Nephron progenitor cell (in vitro differentiated cells): ENCODE measurements around the gene FUT3.

ENCODE experiments used
- DNase-seq: peaks from one replicate; pipeline ENCODE4 v3.0.0; 2021
- H3K27ac Mint-ChIP-seq: 2 replicates; pipeline ENCODE4 v1.8.0; 2021; ENCODE audit warnings: mild to moderate bottlenecking, moderate library complexity, mixed read lengths
- H3K27me3 Mint-ChIP-seq: 2 replicates; pipeline ENCODE4 v1.8.0; 2021; ENCODE audit warnings: mild to moderate bottlenecking, low read depth, mixed read lengths; ENCODE audit not compliant: poor library complexity
- H3K36me3 Mint-ChIP-seq: 2 replicates; pipeline ENCODE4 v1.8.0; 2021; ENCODE audit warnings: low read depth, mixed read lengths
- H3K4me1 Mint-ChIP-seq: 2 replicates; pipeline ENCODE4 v1.8.0; 2021; ENCODE audit warnings: mixed read lengths
- H3K4me3 Mint-ChIP-seq: 2 replicates; pipeline ENCODE4 v1.8.0; 2021; ENCODE audit warnings: mild to moderate bottlenecking, moderate library complexity, mixed read lengths
- H3K9me3 Mint-ChIP-seq: 2 replicates; pipeline ENCODE4 v1.8.0; 2021; ENCODE audit warnings: mild to moderate bottlenecking, moderate library complexity, mixed read lengths
- CTCF ChIP-seq: fragments of 200-600 bp; sonication (generic); IDR thresholded peaks from 2 replicates; pipeline ENCODE4 v1.5.0; 2021; ENCODE audit warnings: antibody characterized with exemption

FUT3 gene

GRCh38 chr19:5829567-5830310 lies 21.5 kb downstream of the FUT3 start:
- H3K4me3 Mint-ChIP-seq, result peak overlapping the region; percentile 68
- H3K27ac Mint-ChIP-seq, result peak overlapping the region; percentile 64
- no peak for TF ChIP-seq CTCF

GRCh38 chr19:5828661-5829566 lies 22.3 kb downstream of the FUT3 start:
- peaks cover 12% of the 10 kb centered on the region for H3K27me3 Mint-ChIP-seq
- H3K36me3 Mint-ChIP-seq, result no peaks in the 10 kb centered on the region
- DNase-seq, result peak; percentile 92
- H3K9me3 Mint-ChIP-seq, result no peaks in the 10 kb centered on the region
- no peak for TF ChIP-seq CTCF
- H3K4me3 Mint-ChIP-seq, result peak overlapping the region; percentile 92
- peaks cover 28% of the 10 kb centered on the region for H3K4me1 Mint-ChIP-seq
- H3K27ac Mint-ChIP-seq, result peak overlapping the region; percentile 99

More at GRCh38 chr19:5829567-5830310, 21.5 kb downstream of the FUT3 start:
- Mint-ChIP-seq H3K4me1 (peaks cover 33% of the 10 kb centered on the region), H3K9me3 (no peaks in the 10 kb centered on the region), H3K36me3 (no peaks in the 10 kb centered on the region), H3K27me3 (peaks cover 19% of the 10 kb centered on the region)
- DNase-seq, result peak; percentile 22

GRCh38 chr19:5827891-5828660 lies 23.2 kb downstream of the FUT3 start:
- Mint-ChIP-seq H3K4me1 (peaks cover 25% of the 10 kb centered on the region), H3K4me3 (peak overlapping the region; percentile 92), H3K9me3 (no peaks in the 10 kb centered on the region), H3K27ac (peak overlapping the region; percentile 99), H3K27me3 (peaks cover 8% of the 10 kb centered on the region), H3K36me3 (no peaks in the 10 kb centered on the region)
- TF ChIP-seq CTCF, result no peak
- peak; percentile 98 for DNase-seq

GRCh38 chr19:5827342-5827890 lies 23.8 kb downstream of the FUT3 start:
- peaks cover 10% of the 10 kb centered on the region for H3K27me3 Mint-ChIP-seq
- no peak for DNase-seq
- peaks cover 25% of the 10 kb centered on the region for H3K4me1 Mint-ChIP-seq
- H3K27ac Mint-ChIP-seq, result peak overlapping the region; percentile 95
- peak overlapping the region; percentile 81 for H3K4me3 Mint-ChIP-seq
- no peak for TF ChIP-seq CTCF
- no peaks in the 10 kb centered on the region for H3K36me3 Mint-ChIP-seq
- no peaks in the 10 kb centered on the region for H3K9me3 Mint-ChIP-seq

GRCh38 chr19:5826531-5827341 lies 24.5 kb downstream of the FUT3 start:
- Mint-ChIP-seq H3K36me3 (no peaks in the 10 kb centered on the region), H3K27me3 (peaks cover 10% of the 10 kb centered on the region), H3K4me3 (peak overlapping the region; percentile 81), H3K9me3 (no peaks in the 10 kb centered on the region), H3K4me1 (peaks cover 20% of the 10 kb centered on the region), H3K27ac (peak overlapping the region; percentile 95)
- DNase-seq, result peak; percentile 89
- TF ChIP-seq CTCF, result peak; percentile 33
